SK-N-SH (cell line): Measurements from ENCODE around the gene NUCB1.

Experiments
- FOSL2 ChIP-seq: IDR thresholded peaks from 2 replicates; pipeline ENCODE4 v1.4.0; 2012; ENCODE audit warnings: low read depth, mild to moderate bottlenecking, moderate library complexity, borderline replicate concordance
- PBX3 ChIP-seq: IDR thresholded peaks from 2 replicates; pipeline ENCODE4; 2012
- POLR2AphosphoS5 ChIP-seq: IDR thresholded peaks from 2 replicates; pipeline ENCODE4 v1.6.1; 2012; ENCODE audit warnings: low read depth, low read length
- RAD21 ChIP-seq: IDR thresholded peaks from 2 replicates; pipeline ENCODE4 v1.6.1; 2012; ENCODE audit warnings: mild to moderate bottlenecking, low read length
- RFX5 ChIP-seq: IDR thresholded peaks from 2 replicates; pipeline ENCODE4 v1.6.1; 2012; ENCODE audit warnings: mild to moderate bottlenecking, improper control_type of control experiment, low read length
- RXRA ChIP-seq: IDR thresholded peaks from 2 replicates; pipeline ENCODE4 v1.4.0; 2012; ENCODE audit warnings: low read depth, mild to moderate bottlenecking, borderline replicate concordance
- USF2 ChIP-seq: fragments of 150-350 bp; IDR thresholded peaks from 2 replicates; pipeline ENCODE4 v1.6.1; 2017; ENCODE audit warnings: antibody characterized with exemption, low read length, low read depth, borderline replicate concordance
- TF ChIP-seq, protein P1 (sequence below): fragments of 200-600 bp; sonication (generic); IDR thresholded peaks from 2 replicates; pipeline ENCODE4 v1.6.1; 2017; ENCODE audit warnings: antibody characterized with exemption, mild to moderate bottlenecking, moderate library complexity

DNA sequence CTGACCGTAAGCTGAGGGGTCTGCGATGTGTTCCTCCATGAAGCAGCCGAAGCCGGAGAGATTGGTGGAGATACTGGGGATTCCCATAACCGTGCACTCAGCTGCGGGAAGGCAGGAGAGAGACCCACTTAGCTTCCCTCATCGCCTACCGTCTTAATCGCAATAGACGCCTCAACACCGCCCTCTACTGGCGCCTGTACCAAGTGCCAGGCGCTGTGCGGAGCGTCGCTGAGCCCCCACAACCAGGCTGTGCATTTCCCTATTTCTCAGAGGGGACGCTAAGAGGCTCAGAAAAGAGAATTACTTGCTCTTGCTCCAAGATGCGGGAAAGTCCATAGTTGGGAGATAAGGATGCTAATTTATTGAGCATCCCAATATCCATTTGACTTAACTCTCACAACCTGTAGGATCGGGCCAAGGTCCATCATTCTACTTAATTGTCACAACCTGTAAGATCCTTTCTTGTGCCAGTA lies 70.8 kb downstream of the NUCB1 start:
- TF ChIP-seq, protein P1, sequence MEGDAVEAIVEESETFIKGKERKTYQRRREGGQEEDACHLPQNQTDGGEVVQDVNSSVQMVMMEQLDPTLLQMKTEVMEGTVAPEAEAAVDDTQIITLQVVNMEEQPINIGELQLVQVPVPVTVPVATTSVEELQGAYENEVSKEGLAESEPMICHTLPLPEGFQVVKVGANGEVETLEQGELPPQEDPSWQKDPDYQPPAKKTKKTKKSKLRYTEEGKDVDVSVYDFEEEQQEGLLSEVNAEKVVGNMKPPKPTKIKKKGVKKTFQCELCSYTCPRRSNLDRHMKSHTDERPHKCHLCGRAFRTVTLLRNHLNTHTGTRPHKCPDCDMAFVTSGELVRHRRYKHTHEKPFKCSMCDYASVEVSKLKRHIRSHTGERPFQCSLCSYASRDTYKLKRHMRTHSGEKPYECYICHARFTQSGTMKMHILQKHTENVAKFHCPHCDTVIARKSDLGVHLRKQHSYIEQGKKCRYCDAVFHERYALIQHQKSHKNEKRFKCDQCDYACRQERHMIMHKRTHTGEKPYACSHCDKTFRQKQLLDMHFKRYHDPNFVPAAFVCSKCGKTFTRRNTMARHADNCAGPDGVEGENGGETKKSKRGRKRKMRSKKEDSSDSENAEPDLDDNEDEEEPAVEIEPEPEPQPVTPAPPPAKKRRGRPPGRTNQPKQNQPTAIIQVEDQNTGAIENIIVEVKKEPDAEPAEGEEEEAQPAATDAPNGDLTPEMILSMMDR: peak; percentile 94
- TF ChIP-seq PBX3: no peak
- no peak for TF ChIP-seq USF2
- TF ChIP-seq RAD21: peak; percentile 82
- no peak for TF ChIP-seq POLR2AphosphoS5
- no peak for TF ChIP-seq RFX5
- no peak for TF ChIP-seq FOSL2
- no peak for TF ChIP-seq RXRA
